CD8-positive, alpha-beta memory T cell (primary cell): ENCODE results near the gene PLEKHM3. TPM values are rescaled to one million over a fixed set of nuclear protein-coding genes. Genes with fewer than 3 reads are reported as not detected.
"Not testable (repeated sequence)": the region's sequence is repeated elsewhere in the genome, so short reads cannot be mapped to it uniquely, and the experiment has no call there.

ENCODE experiments used
- CTCF ChIA-PET: fragments of 350-600 bp; sonication (Branson Sonifier 250); formaldehyde crosslinking; loops from one replicate; lab custom pipeline; 2021; ENCODE audit warnings: antibody characterized with exemption; lab: Charles Lee
- POLR2A ChIA-PET: fragments of 350-600 bp; sonication (Branson Sonifier 250); formaldehyde crosslinking; loops from one replicate; lab custom pipeline; 2021; ENCODE audit warnings: antibody characterized with exemption; lab: Charles Lee
- DNase-seq, 5 donors: peaks; one replicate each; pipeline versions ENCODE4 v3.0.0 to v3.0.0-alpha.2; 2020 to 2022; ENCODE audit warnings: mixed read lengths in 1 of 5
- H3K27ac ChIP-seq: one replicate; pipeline ENCODE4 v1.7.0; 2013; ENCODE audit warnings: low read depth, mild to moderate bottlenecking, low read length, moderate library complexity
- H3K27me3 ChIP-seq: 2 replicates; pipeline ENCODE4 v1.7.0; 2013; ENCODE audit warnings: low read length, mild to moderate bottlenecking; ENCODE audit not compliant: insufficient read depth, poor library complexity, severe bottlenecking
- H3K36me3 ChIP-seq: 2 replicates; pipeline ENCODE4 v1.7.0; 2013; ENCODE audit warnings: mild to moderate bottlenecking, low read length, moderate library complexity; ENCODE audit not compliant: insufficient read depth
- H3K4me1 ChIP-seq: 2 replicates; pipeline ENCODE4 v1.7.0; 2013; ENCODE audit warnings: mild to moderate bottlenecking, low read length, moderate library complexity; ENCODE audit not compliant: insufficient read depth
- H3K4me3 ChIP-seq: 2 replicates; pipeline ENCODE4 v1.7.0; 2013; ENCODE audit warnings: mild to moderate bottlenecking, low read length
- H3K9me3 ChIP-seq: 2 replicates; pipeline ENCODE4 v1.7.0; 2013; ENCODE audit warnings: mild to moderate bottlenecking, low read length
- H3K27ac Mint-ChIP-seq, 8 donors: one replicate each; pipeline ENCODE4 v1.8.0; 2020 to 2021; ENCODE audit warnings: mixed read lengths in 8 of 8, mild to moderate bottlenecking in 6 of 8, inconsistent platforms in 3 of 8, moderate library complexity in 3 of 8
- H3K27me3 Mint-ChIP-seq, 2 donors: one replicate each; pipeline ENCODE4 v1.8.0; 2020 to 2021; ENCODE audit warnings: mixed read lengths in 2 of 2, mild to moderate bottlenecking in 1 of 2, moderate library complexity in 1 of 2
- H3K36me3 Mint-ChIP-seq, 3 donors: one replicate each; pipeline ENCODE4 v1.8.0; 2020 to 2021; ENCODE audit warnings: mixed read lengths in 3 of 3, inconsistent platforms in 1 of 3, mild to moderate bottlenecking in 1 of 3
- H3K4me1 Mint-ChIP-seq, 3 donors: one replicate each; pipeline ENCODE4 v1.8.0; 2020 to 2021; ENCODE audit warnings: mixed read lengths in 3 of 3, inconsistent platforms in 1 of 3, mild to moderate bottlenecking in 1 of 3
- H3K4me3 Mint-ChIP-seq, 7 donors: one replicate each; pipeline ENCODE4 v1.8.0; 2020 to 2021; ENCODE audit warnings: mixed read lengths in 7 of 7, mild to moderate bottlenecking in 6 of 7, moderate library complexity in 4 of 7, inconsistent platforms in 2 of 7
- H3K9me3 Mint-ChIP-seq, 5 donors: one replicate each; pipeline ENCODE4 v1.8.0; 2020 to 2022; ENCODE audit warnings: mixed read lengths in 5 of 5, mild to moderate bottlenecking in 3 of 5, moderate library complexity in 2 of 5, inconsistent platforms in 1 of 5
- polyA plus RNA-seq: library from polyadenylated mRNA; unstranded; fragments of 300-500 nt; fragmentation: Illumina TruSeq; gene quantifications from one replicate; pipeline ENCODE4 v1.2.3, GENCODE V29; 2021
- total RNA-seq, 2 experiments: library from RNA; stranded (reverse); gene quantifications; one replicate each; pipeline ENCODE4 v1.2.3, GENCODE V29; 2021

The PLEKHM3 gene
- total and polyA plus RNA-seq, 3 experiments from 2014 or later = 4.4 to 7.2 (median 6.9) TPM

GRCh38 chr2:207950063-207950760 is 75.1 kb downstream of the PLEKHM3 start:
- no peak for DNase-seq
- peaks cover 0 to 9% (median 7%) of the 10 kb centered on the region in 3 donors for H3K36me3 Mint-ChIP-seq
- Histone ChIP-seq H3K27ac (no peak overlapping the region), H3K4me3 (no peak overlapping the region), H3K9me3 (no peaks in the 10 kb centered on the region), H3K36me3 (no peaks in the 10 kb centered on the region), H3K27me3 (no peaks in the 10 kb centered on the region), H3K4me1 (no peaks in the 10 kb centered on the region)
- no peaks in the 10 kb centered on the region for H3K4me1 Mint-ChIP-seq
- no peak overlapping the region for H3K4me3 Mint-ChIP-seq
- H3K27me3 Mint-ChIP-seq = no peaks in the 10 kb centered on the region
- CTCF ChIA-PET = interaction anchor here (1.3 kb wide), 1 partner anchor 14 kb away, joined by 3 read pairs; no protein-coding TSS in a partner anchor
- no peak overlapping the region for H3K27ac Mint-ChIP-seq
- no peaks in the 10 kb centered on the region for H3K9me3 Mint-ChIP-seq
- POLR2A ChIA-PET = no interaction called here

- H3K36me3 ChIP-seq, H3K4me3 Mint-ChIP-seq, H3K27ac ChIP-seq, H3K4me1 Mint-ChIP-seq, H3K4me1 ChIP-seq, H3K27me3 Mint-ChIP-seq, DNase-seq, H3K27me3 ChIP-seq, H3K9me3 ChIP-seq, H3K4me3 ChIP-seq, H3K9me3 Mint-ChIP-seq, POLR2A ChIA-PET: not testable (repeated sequence)
- CTCF ChIA-PET = interaction anchor here (1.3 kb wide), 1 partner anchor 13 kb away, joined by 3 read pairs; no protein-coding TSS in a partner anchor
- Mint-ChIP-seq H3K27ac (peak overlapping the region in 1 of 8 donors; percentile 16), H3K36me3 (peaks cover 0 to 19% (median 11%) of the 10 kb centered on the region in 3 donors)
Measured at GRCh38 chr2:207949245-207949644, 76.1 kb downstream of the PLEKHM3 start.

GRCh38 chr2:207944979-207945600 is 80.2 kb downstream of the PLEKHM3 start:
- H3K4me3 ChIP-seq = no peak overlapping the region
- H3K9me3 Mint-ChIP-seq = no peaks in the 10 kb centered on the region
- H3K4me3 Mint-ChIP-seq = no peak overlapping the region
- H3K4me1 ChIP-seq = no peaks in the 10 kb centered on the region
- no peak overlapping the region for H3K27ac ChIP-seq
- H3K27ac Mint-ChIP-seq = no peak overlapping the region
- H3K36me3 Mint-ChIP-seq = peaks cover 4 to 38% (median 20%) of the 10 kb centered on the region in 3 donors
- CTCF ChIA-PET = no interaction called here
- H3K4me1 Mint-ChIP-seq = peaks cover 0 to 2% (median 0%) of the 10 kb centered on the region in 3 donors
- POLR2A ChIA-PET = no interaction called here
- no peaks in the 10 kb centered on the region for H3K9me3 ChIP-seq
- no peaks in the 10 kb centered on the region for H3K27me3 ChIP-seq
- no peaks in the 10 kb centered on the region for H3K27me3 Mint-ChIP-seq
- H3K36me3 ChIP-seq = no peaks in the 10 kb centered on the region
- no peak for DNase-seq

- H3K27ac ChIP-seq = no peak overlapping the region
- Mint-ChIP-seq H3K27ac (no peak overlapping the region), H3K27me3 (no peaks in the 10 kb centered on the region), H3K4me3 (no peak overlapping the region), H3K36me3 (peaks cover 4 to 38% (median 24%) of the 10 kb centered on the region in 3 donors), H3K9me3 (no peaks in the 10 kb centered on the region), H3K4me1 (peaks cover 0 to 2% (median 0%) of the 10 kb centered on the region in 3 donors)
- ChIA-PET CTCF (no interaction called here), POLR2A (no interaction called here)
- H3K4me3 ChIP-seq = no peak overlapping the region
- no peaks in the 10 kb centered on the region for H3K27me3 ChIP-seq
- H3K4me1 ChIP-seq = no peaks in the 10 kb centered on the region
- no peak for DNase-seq
- no peaks in the 10 kb centered on the region for H3K9me3 ChIP-seq
- no peaks in the 10 kb centered on the region for H3K36me3 ChIP-seq
Measured at GRCh38 chr2:207944334-207944733, 81.0 kb downstream of the PLEKHM3 start.

- Mint-ChIP-seq H3K27me3 (no peaks in the 10 kb centered on the region), H3K4me3 (no peak overlapping the region), H3K9me3 (no peaks in the 10 kb centered on the region), H3K27ac (peak overlapping the region in 2 of 8 donors; percentile 2 to 4), H3K36me3 (peaks cover 4 to 27% (median 20%) of the 10 kb centered on the region in 3 donors), H3K4me1 (peaks cover 0 to 2% (median 0%) of the 10 kb centered on the region in 3 donors)
- Histone ChIP-seq H3K27ac (no peak overlapping the region), H3K4me3 (no peak overlapping the region), H3K36me3 (no peaks in the 10 kb centered on the region), H3K27me3 (no peaks in the 10 kb centered on the region), H3K9me3 (no peaks in the 10 kb centered on the region), H3K4me1 (no peaks in the 10 kb centered on the region)
- POLR2A ChIA-PET = no interaction called here
- no peak for DNase-seq
- CTCF ChIA-PET = no interaction called here
Measured at GRCh38 chr2:207939342-207940108, 85.8 kb downstream of the PLEKHM3 start.

GRCh38 chr2:207938886-207939285 is 86.4 kb downstream of the PLEKHM3 start:
- Mint-ChIP-seq H3K9me3 (no peaks in the 10 kb centered on the region), H3K36me3 (peaks cover 4 to 20% (median 15%) of the 10 kb centered on the region in 3 donors), H3K27me3 (no peaks in the 10 kb centered on the region), H3K4me3 (no peak overlapping the region), H3K27ac (no peak overlapping the region), H3K4me1 (peaks cover 0 to 2% (median 0%) of the 10 kb centered on the region in 3 donors)
- POLR2A ChIA-PET = no interaction called here
- H3K9me3 ChIP-seq = no peaks in the 10 kb centered on the region
- no peaks in the 10 kb centered on the region for H3K4me1 ChIP-seq
- H3K27ac ChIP-seq = no peak overlapping the region
- no peak overlapping the region for H3K4me3 ChIP-seq
- H3K27me3 ChIP-seq = no peaks in the 10 kb centered on the region
- DNase-seq = no peak
- no peaks in the 10 kb centered on the region for H3K36me3 ChIP-seq
- CTCF ChIA-PET = no interaction called here

- no peaks in the 10 kb centered on the region for H3K27me3 ChIP-seq
- Mint-ChIP-seq H3K4me1 (peaks cover 0 to 2% (median 0%) of the 10 kb centered on the region in 3 donors), H3K4me3 (no peak overlapping the region), H3K27me3 (no peaks in the 10 kb centered on the region), H3K9me3 (no peaks in the 10 kb centered on the region), H3K27ac (no peak overlapping the region), H3K36me3 (peaks cover 4 to 20% (median 14%) of the 10 kb centered on the region in 3 donors)
- POLR2A ChIA-PET = no interaction called here
- CTCF ChIA-PET = no interaction called here
- no peaks in the 10 kb centered on the region for H3K36me3 ChIP-seq
- DNase-seq = no peak
- no peaks in the 10 kb centered on the region for H3K4me1 ChIP-seq
- no peak overlapping the region for H3K4me3 ChIP-seq
- H3K27ac ChIP-seq = no peak overlapping the region
- H3K9me3 ChIP-seq = no peaks in the 10 kb centered on the region
Measured at GRCh38 chr2:207938415-207938814, 86.9 kb downstream of the PLEKHM3 start.

- peaks cover 2 to 16% (median 13%) of the 10 kb centered on the region in 3 donors for H3K36me3 Mint-ChIP-seq
- Histone ChIP-seq H3K9me3 (no peaks in the 10 kb centered on the region), H3K4me1 (no peaks in the 10 kb centered on the region), H3K27ac (no peak overlapping the region), H3K36me3 (no peaks in the 10 kb centered on the region), H3K27me3 (no peaks in the 10 kb centered on the region), H3K4me3 (no peak overlapping the region)
- no peaks in the 10 kb centered on the region for H3K9me3 Mint-ChIP-seq
- CTCF ChIA-PET = no interaction called here
- H3K4me3 Mint-ChIP-seq = no peak overlapping the region
- H3K4me1 Mint-ChIP-seq = peaks cover 0 to under 1% (median 0%) of the 10 kb centered on the region in 3 donors
- no peak overlapping the region for H3K27ac Mint-ChIP-seq
- POLR2A ChIA-PET = no interaction called here
- DNase-seq = no peak
- H3K27me3 Mint-ChIP-seq = no peaks in the 10 kb centered on the region
Measured at GRCh38 chr2:207937823-207938222, 87.5 kb downstream of the PLEKHM3 start.
